ENCODE results near the gene KRTAP10-8.
"Not testable (repeated sequence)": the region's sequence is repeated elsewhere in the genome, so short reads cannot be mapped to it uniquely, and the experiment has no call there.

KRTAP10-8 gene

DNA sequence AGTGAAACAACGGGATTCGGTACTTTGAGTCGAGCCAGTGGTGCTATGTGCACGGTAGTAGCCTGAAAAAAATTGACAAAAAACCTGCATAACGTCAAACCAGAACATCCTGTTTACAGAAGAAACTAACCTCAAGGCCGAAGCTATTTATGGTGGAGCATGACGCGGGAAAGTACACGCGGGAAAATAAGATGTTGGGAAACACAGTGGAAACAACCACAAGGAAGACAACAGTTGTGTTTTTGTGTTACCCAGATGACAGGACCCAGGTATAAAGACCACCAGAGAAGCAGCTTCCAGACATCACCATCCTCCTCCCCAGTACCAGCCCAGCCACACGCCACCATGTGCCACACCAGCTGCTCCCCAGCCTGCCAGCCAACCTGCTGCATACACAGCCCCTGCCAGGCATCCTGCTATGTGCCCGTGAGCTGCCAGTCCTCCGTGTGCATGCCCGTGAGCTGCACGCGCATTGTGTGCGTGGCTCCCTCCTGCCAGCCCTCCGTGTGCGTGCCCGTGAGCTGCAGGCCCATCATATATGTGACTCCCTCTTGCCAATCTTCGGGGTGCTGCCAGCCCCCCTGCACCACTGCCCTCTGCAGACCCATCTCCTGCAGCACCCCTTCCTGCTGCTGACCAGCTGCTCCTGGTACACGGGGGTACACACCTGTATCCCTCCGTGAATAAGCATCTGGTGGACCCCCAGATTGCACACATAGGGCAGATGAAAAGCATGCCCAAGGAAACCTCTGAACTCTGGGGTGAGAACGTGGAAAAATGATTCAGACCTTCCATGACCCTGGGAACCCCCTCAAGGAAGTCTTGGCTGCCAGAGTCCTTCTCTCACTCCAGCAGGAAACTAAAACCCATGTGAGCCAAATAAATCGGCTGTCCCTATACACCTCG, 46.0 kb downstream of the KRTAP10-8 start, which contains the start of gene KRTAP12-3:
Gene KRTAP12-3 (plus strand): TSS at position 298 of the 906 bp plus-strand sequence. CDS start 48 bp downstream, at position 346.
- DNase-seq (ENCODE audit: extremely low read depth, low read depth), result no peak
- TF ChIP-seq, protein P1, sequence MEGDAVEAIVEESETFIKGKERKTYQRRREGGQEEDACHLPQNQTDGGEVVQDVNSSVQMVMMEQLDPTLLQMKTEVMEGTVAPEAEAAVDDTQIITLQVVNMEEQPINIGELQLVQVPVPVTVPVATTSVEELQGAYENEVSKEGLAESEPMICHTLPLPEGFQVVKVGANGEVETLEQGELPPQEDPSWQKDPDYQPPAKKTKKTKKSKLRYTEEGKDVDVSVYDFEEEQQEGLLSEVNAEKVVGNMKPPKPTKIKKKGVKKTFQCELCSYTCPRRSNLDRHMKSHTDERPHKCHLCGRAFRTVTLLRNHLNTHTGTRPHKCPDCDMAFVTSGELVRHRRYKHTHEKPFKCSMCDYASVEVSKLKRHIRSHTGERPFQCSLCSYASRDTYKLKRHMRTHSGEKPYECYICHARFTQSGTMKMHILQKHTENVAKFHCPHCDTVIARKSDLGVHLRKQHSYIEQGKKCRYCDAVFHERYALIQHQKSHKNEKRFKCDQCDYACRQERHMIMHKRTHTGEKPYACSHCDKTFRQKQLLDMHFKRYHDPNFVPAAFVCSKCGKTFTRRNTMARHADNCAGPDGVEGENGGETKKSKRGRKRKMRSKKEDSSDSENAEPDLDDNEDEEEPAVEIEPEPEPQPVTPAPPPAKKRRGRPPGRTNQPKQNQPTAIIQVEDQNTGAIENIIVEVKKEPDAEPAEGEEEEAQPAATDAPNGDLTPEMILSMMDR (IDR thresholded peaks at IDR 0.05; ENCODE audit: low read depth, low read length, missing control alignments), result no peak
- H3K4me3 ChIP-seq (replicated peaks; ENCODE audit: low read depth, low read length), result no peak within 1 kb of the TSS

DNA sequence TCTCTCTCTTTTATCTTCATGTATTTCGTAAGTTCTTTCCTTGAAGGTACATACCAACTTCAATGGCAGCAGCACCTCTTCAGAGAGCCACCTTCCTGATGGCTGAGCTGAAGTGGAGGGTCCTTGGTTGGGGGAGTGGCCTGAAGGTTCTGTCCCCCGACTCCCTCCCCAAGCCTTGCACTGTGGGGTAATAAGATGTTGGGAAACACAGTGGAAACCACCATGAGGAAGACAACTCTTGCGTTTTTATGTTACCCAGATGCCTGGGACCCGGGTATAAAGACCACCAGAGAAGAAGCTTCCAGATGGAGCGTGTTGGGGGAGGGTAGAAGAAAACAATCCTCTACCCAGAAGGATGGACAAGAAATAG, 46.6 kb downstream of the KRTAP10-8 start:
- DNase-seq (ENCODE audit: extremely low read depth, low read depth), result no peak
- TF ChIP-seq, protein P1 (IDR thresholded peaks at IDR 0.05; ENCODE audit: low read depth, low read length, missing control alignments), result no peak
- H3K4me3 ChIP-seq (replicated peaks; ENCODE audit: low read depth, low read length), result no peak overlapping the region

DNA sequence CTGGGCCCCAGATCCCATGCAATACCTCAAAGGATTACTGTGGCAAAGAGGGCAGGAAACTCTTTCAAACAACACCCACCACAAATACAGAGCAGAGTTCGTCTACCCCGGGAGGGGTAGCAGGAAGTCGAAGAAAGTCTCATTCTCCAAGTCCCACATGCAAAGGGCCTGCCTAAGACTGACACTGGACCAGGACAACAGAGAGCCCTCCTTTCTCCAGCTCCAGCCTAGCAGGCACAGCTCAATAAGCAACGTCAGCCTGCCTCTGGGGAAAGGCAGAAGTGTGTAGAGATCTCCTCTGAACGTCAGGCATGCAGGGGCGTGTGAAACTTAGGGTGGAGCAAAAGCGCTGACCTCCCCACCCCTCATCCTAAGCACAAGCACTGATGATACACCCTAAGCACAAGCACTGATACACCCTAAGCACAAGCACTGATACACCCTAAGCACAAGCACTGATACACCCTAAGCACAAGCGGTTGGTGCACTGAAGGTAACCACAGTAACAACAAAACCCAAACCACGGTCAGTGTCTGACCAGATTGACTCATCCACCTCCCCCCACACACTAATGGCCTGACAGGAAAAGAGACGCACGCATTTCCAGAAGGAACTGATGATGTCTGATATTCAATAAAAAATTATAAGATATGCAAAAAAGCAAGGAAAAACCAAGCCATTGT, 47.2 kb downstream of the KRTAP10-8 start:
- TF ChIP-seq, protein P1 (IDR thresholded peaks at IDR 0.05; ENCODE audit: low read depth, low read length, missing control alignments), result no peak
- no peak overlapping the region for H3K4me3 ChIP-seq (replicated peaks; ENCODE audit: low read depth, low read length)
- no peak for DNase-seq (ENCODE audit: extremely low read depth, low read depth)

DNA sequence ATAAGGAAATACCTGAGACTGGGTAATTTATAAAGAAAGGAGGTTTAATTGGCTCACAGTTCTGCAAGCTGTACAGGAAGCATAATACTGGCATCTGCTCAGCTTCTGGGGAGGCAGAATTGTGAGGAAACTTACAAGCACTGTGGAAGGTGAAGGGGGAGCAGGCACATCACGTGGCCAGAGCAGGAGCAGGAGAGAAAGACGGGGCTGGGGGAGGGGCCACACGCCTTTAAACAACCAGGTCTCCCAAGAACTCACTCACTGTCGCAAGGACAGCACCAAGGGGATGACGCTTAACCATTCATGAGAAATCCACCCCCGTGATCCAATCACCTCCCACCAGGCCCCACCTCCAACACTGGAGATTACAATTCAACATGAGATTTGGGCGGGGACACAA, 49.7 kb downstream of the KRTAP10-8 start:
- not testable (repeated sequence) for DNase-seq (ENCODE audit: extremely low read depth, low read depth); H3K4me3 ChIP-seq (replicated peaks; ENCODE audit: low read depth, low read length)

Data from HFF-Myc (cell line).